Measurements from ENCODE around the gene PTH.

The PTH gene

DNA sequence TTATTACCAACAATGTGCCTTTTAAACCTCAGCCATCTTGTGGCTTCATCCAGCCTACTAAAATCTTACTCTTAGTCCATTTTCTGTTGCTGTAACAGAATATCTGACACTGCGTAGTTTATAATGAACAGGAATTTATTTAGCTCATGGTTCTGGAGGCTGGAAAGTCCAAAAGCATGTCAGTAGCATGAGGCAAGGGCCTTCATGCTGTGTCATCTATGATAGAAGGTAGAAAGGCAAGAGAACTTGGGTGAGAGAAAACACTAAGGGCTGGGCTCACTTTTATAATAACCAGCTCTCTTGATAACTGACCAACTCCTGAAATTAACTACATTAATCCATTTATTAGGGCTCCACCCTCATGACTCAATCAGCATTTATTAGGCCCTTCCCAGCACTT, 46.3 kb downstream of the PTH start:
- DNase-seq (ENCODE audit: low read depth), result no peak

DNA sequence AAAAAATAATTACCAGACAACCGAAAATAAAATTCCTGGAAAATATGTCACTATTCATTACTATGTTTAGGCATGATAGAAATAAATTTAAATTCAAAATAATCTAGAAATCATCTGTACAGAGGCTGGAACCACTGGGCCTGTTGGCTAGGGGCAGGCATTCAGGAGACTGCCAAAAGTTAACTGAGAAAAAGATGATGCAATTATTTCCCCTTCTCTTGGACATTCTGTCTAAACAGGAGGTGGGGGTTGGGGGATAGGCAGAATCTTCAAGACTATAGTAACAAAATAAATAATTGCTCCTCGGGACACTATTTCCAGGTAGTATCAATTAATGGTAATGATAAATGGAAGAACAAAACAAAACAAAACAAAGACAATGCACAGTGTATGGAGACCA, 46.9 kb downstream of the PTH start:
- DNase-seq (ENCODE audit: low read depth), result no peak

DNA sequence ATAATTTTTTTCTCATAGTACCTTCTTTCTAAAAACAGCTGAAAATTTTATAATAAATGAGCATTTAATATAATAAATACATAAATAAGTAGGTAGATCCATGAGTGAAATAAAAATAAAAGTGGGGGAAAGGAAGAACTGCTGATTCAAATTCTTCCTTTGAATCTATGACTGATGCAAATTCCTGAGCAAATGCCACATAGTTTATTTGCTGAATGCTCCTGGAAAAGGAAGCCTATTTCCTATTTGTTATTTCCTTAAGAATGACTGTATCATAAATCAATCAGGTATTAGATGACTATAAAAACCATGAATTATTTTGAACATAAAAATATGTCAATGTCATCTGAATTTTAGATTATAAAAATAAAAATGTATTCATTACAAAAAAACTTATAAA, 49.4 kb downstream of the PTH start:
- DNase-seq (ENCODE audit: low read depth), result no peak

DNA sequence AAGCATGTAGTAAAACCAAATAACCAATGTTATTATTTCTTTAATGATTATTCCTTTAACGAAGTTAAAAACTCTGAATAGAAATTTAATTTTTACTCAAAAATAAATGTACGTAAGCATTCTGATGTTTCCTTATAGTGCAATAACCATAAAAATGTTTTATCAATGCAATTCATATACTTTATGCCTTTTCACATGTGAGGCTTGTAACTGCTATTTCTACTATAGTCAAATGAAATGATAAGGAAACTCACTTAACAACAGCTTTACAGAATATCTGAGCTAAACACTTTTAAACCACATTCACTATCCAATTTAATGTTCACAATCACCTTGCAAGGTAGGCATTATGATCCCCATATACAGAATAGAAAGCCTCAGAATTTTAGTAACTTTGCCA, 50.2 kb downstream of the PTH start:
- DNase-seq (ENCODE audit: low read depth), result no peak

Measured in stimulated activated CD8-positive, alpha-beta memory T cell treated with anti-CD3 and anti-CD28 coated beads, Interleukin-15, amount 100 ng/mL, for 24 hours (primary cell).